Measurements from ENCODE around the gene KRTAP10-9.

DNA sequence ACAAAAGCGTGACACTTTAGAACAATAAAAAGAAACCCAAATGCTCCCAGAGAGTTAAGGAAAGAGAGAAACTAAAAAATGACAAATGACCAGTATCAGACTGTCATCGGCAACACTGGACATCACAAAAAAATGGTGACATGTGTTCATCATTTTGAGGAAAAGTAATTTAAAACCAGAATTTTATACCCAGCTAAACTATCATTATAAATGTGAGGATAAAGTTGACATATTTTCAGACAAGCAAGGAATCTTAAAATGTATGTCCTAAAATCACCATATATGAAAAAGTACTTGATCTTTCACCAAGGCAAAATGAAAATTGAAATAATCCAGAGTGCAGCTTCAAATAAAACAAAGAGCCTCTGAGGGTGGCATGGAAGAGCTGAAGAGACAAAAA lies 18.0 kb downstream of the KRTAP10-9 start:
- TF ChIP-seq POLR2A (IDR thresholded peaks at IDR 0.05): no peak
- TF ChIP-seq, protein P1, sequence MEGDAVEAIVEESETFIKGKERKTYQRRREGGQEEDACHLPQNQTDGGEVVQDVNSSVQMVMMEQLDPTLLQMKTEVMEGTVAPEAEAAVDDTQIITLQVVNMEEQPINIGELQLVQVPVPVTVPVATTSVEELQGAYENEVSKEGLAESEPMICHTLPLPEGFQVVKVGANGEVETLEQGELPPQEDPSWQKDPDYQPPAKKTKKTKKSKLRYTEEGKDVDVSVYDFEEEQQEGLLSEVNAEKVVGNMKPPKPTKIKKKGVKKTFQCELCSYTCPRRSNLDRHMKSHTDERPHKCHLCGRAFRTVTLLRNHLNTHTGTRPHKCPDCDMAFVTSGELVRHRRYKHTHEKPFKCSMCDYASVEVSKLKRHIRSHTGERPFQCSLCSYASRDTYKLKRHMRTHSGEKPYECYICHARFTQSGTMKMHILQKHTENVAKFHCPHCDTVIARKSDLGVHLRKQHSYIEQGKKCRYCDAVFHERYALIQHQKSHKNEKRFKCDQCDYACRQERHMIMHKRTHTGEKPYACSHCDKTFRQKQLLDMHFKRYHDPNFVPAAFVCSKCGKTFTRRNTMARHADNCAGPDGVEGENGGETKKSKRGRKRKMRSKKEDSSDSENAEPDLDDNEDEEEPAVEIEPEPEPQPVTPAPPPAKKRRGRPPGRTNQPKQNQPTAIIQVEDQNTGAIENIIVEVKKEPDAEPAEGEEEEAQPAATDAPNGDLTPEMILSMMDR (IDR thresholded peaks at IDR 0.05): no peak
